ENCODE results near the gene KLHL26.

KLHL26 gene

DNA sequence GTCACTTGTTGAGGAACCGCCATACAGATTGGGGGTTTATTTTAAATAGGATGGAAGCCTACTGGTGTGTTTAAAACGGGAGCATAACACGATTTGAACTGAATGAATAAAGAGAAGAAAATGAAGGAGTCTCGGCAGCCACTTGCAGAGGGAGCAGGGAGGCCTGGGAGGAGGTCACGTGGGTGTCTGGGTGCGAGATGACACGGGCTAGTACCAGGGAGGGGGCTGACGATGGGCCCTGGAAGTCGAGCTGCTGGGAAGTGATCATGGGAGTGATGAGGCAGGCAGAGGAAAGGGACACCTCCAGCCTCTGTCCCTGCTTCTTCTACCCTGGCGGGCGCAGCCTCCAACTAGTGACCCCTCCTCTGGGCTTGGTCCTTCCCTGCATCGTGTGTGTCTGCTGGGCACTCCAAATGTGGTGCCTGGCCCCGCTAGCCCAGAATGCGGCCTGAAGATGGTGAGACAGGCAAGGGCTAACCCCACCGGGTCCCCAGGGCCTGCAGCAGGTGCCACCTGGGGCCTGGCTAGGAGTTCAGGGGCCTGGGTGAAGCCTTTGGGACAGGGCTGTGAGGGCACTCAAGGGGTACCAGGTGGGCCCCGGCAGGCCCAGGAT, 82.1 kb downstream of the KLHL26 start:
- DNase-seq (ENCODE audit: low read depth) = no peak

DNA sequence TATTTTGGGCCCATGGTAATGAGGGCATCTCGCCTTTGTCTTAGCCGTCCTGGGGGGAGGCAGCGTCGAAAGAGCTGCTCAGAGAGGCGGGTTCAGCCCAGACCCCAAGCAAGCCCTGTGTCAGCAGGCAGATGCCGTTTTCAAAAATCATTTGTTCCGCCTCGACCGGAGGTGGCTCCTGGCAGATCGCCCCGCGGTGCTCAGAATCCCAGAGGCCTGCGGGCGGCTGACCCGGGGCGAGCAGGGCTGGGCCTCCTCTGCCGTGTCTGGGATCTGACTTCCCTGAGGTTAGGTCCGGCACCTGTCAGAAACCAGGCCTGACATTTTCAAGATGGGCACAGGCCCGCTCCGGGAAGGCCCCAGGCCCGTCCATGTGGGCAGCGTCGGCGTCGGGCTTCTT, 82.7 kb downstream of the KLHL26 start:
- no peak for DNase-seq (ENCODE audit: low read depth)

Measured in ELR (cell line).